DOHH2 (cell line): Measurements from ENCODE around the gene PIGC.

Source experiments
- CTCF ChIP-seq: fragments of 200-600 bp; sonication (generic); IDR thresholded peaks from one replicate; pipeline ENCODE4 v1.5.1; 2014; ENCODE audit warnings: antibody characterized with exemption, mild to moderate bottlenecking, low read depth, low read length; ENCODE audit not compliant: poor library complexity, severe bottlenecking
- EZH2phosphoT487 ChIP-seq: fragments of 200-600 bp; sonication (generic); IDR thresholded peaks from 2 replicates; pipeline ENCODE4 v1.6.1; 2017; ENCODE audit warnings: borderline replicate concordance, mild to moderate bottlenecking, antibody characterized with exemption, low read length, moderate library complexity, mixed read lengths

- TF ChIP-seq CTCF = no peak
- no peak for TF ChIP-seq EZH2phosphoT487
Observed at GRCh38 chr1:172455451-172455850, 11.6 kb upstream of the PIGC start.
